NT2/D1 (cell line): ENCODE data around the gene UQCR11.

Experiments used
- DNase-seq: peaks from one replicate; pipeline ENCODE4 v3.0.0-alpha.2; 2011; ENCODE audit warnings: low read depth, low spot score
- H3K27me3 ChIP-seq: 2 replicates; pipeline ENCODE4 v1.6.0; 2011; ENCODE audit warnings: mild to moderate bottlenecking; ENCODE audit not compliant: insufficient read length, insufficient read depth
- H3K36me3 ChIP-seq: 2 replicates; pipeline ENCODE4 v1.6.1; 2011; ENCODE audit warnings: mild to moderate bottlenecking, low read length, mixed read lengths; ENCODE audit not compliant: insufficient read depth, insufficient read length
- H3K4me1 ChIP-seq: 2 replicates; pipeline ENCODE4 v1.5.1; 2011; ENCODE audit not compliant: insufficient read depth, insufficient read length
- H3K4me3 ChIP-seq: 2 replicates; pipeline ENCODE4 v1.5.1; 2011; ENCODE audit warnings: low read depth; ENCODE audit not compliant: insufficient read length
- H3K9ac ChIP-seq: 2 replicates; pipeline ENCODE4 v1.6.0; 2011; ENCODE audit warnings: low read depth; ENCODE audit not compliant: insufficient read length
- H3K9me3 ChIP-seq: 2 replicates; pipeline ENCODE4 v1.5.1; 2011; ENCODE audit warnings: mild to moderate bottlenecking, low read length; ENCODE audit not compliant: insufficient read depth
- SUZ12 ChIP-seq: IDR thresholded peaks from 2 replicates; pipeline ENCODE4 v1.6.1; 2011; ENCODE audit not compliant: insufficient read length, insufficient read depth; ENCODE audit errors: extremely low read depth
- YY1 ChIP-seq: IDR thresholded peaks from 2 replicates; pipeline ENCODE4 v1.6.1; 2011; ENCODE audit not compliant: insufficient read length, insufficient read depth
- ZNF274 ChIP-seq: IDR thresholded peaks from 2 replicates; pipeline ENCODE4 v1.6.1; 2011; ENCODE audit warnings: mild to moderate bottlenecking, low read depth, low read length

UQCR11 gene

DNA sequence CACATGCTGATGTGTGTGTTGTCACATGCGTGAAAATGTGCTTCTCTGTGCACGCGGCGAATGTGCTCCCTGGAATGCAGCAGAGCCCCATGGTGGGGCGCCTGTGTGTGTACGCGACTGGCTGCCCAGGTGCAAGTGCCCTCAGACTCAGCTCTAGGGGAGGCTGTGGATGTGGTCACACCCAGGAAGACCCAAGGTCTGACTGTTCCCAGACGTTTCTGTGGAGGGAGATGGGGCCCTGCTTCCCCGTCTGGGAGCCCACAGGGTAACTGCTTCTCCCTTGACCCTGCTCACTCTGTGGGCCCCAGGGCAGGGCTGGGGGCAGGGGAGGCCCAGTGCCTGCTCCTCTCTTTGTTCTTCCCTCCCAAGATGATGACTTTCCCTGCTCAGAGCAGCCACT lies 7.9 kb upstream of the UQCR11 start:
- Histone ChIP-seq H3K27me3 (no peaks in the 10 kb centered on the region), H3K4me1 (peaks cover 37% of the 10 kb centered on the region), H3K9ac (no peak overlapping the region), H3K4me3 (no peak overlapping the region), H3K9me3 (peaks cover 18% of the 10 kb centered on the region; the same call in 1 of the 2 replicates), H3K36me3 (peaks cover 90% of the 10 kb centered on the region)
- DNase-seq = no peak
- TF ChIP-seq SUZ12 = no peak
- TF ChIP-seq YY1 = no peak
- no peak for TF ChIP-seq ZNF274

DNA sequence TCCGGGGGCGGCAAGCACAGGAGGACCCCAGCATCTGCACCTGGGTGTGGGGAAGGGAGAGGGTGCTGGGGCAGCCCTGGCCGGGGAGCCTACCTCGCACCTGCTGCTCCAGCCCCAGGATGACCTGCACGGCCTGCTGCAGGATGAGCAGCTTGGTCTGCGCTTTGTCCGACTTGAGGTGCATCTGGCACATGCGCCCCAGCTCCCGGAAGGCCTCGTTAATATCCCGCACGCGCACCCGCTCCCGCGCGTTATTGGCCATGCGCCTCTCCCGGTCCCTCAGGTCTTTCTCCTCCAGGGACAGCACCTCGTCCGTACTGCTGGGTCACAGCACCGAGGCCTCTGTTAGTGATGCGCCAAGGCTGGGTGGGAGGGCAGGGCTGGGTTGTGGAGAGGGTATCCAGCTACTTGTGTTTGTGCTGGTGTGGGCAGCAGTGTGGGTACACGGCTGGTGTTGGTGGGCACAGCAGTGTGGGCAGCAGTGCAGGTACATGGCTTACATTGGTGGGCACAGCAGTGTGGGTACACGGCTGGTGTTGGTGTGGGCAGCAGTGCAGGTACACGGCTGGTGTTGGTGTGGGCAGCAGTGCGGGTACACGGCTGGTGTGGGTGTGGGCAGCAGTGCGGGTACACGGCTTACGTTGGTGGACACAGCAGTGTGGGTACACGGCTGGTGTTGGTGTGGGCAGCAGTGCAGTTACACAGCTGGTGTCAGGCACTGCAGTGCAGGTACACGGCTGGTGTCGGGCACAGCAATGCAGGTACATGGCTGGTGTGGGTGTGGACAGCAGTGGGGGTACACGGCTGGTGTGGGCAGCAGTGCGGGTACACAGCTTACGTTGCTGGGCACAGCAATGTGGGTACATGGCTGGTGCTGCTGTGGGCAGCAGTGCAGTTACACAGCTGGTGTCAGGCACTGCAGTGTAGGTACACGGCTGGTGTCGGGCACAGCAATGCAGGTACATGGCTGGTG lies 7.1 kb upstream of the UQCR11 start:
- peaks cover 83% of the 10 kb centered on the region for H3K36me3 ChIP-seq
- no peaks in the 10 kb centered on the region for H3K27me3 ChIP-seq
- TF ChIP-seq ZNF274 = no peak
- no peak for TF ChIP-seq SUZ12
- no peak for TF ChIP-seq YY1
- no peak overlapping the region for H3K9ac ChIP-seq
- peaks cover 37% of the 10 kb centered on the region for H3K4me1 ChIP-seq
- H3K4me3 ChIP-seq = no peak overlapping the region
- H3K9me3 ChIP-seq = peaks cover 15% of the 10 kb centered on the region; the same call in 1 of the 2 replicates
- DNase-seq = no peak

DNA sequence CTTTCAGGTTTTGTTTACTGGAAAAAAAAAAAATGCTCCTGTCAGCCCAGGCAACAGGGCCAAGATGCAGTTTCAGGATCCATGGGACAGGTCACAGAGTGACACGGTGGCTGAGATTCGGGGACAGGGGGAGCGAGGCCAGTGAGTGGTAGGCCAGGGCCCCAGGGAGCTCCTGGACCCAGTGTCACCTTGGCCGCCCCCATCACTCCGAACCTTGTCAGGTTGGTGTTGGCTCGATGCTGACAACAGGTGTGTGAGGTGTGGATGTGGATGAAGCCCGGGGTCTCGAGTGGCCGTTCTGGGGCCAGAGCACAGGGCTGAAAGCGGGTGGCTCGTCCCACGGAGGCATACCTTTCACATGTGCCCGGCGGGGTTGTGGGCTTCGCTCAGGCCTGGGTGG lies 6.1 kb upstream of the UQCR11 start:
- Histone ChIP-seq H3K36me3 (peaks cover 72% of the 10 kb centered on the region), H3K27me3 (no peaks in the 10 kb centered on the region), H3K4me3 (no peak overlapping the region), H3K9me3 (peaks cover 7% of the 10 kb centered on the region; the same call in 1 of the 2 replicates), H3K9ac (peak overlapping the region; percentile 21), H3K4me1 (peaks cover 37% of the 10 kb centered on the region)
- no peak for DNase-seq
- no peak for TF ChIP-seq SUZ12
- TF ChIP-seq YY1 = no peak
- TF ChIP-seq ZNF274 = no peak

DNA sequence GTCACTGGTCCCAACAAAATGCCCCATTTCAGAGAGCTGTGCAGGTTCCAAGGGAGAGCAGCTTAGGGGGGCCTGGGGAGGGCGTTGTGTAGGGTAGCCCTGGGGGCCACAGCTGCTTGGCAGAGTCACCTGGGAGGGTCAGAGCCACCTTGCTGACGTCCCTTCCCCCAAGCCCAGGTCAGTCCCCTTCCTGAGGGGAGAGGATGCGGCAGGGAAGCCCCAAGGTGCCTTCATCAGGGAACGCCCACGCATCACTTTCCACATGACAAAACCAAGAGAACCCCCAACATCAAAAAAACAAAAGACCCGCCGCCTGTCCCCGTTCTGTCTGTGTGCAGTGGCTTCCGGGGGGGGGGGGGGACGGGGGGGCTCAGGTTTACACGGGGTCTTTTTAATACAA lies 5.3 kb upstream of the UQCR11 start:
- H3K27me3 ChIP-seq = no peaks in the 10 kb centered on the region
- H3K9ac ChIP-seq = no peak overlapping the region
- TF ChIP-seq SUZ12 (no peak), ZNF274 (no peak), YY1 (no peak)
- no peak for DNase-seq
- no peak overlapping the region for H3K4me3 ChIP-seq
- H3K36me3 ChIP-seq = peaks cover 66% of the 10 kb centered on the region
- 0 out of 2 replicates have a peak, but pooled peaks cover under 1% of the 10 kb centered on the region for H3K9me3 ChIP-seq
- peaks cover 37% of the 10 kb centered on the region for H3K4me1 ChIP-seq

DNA sequence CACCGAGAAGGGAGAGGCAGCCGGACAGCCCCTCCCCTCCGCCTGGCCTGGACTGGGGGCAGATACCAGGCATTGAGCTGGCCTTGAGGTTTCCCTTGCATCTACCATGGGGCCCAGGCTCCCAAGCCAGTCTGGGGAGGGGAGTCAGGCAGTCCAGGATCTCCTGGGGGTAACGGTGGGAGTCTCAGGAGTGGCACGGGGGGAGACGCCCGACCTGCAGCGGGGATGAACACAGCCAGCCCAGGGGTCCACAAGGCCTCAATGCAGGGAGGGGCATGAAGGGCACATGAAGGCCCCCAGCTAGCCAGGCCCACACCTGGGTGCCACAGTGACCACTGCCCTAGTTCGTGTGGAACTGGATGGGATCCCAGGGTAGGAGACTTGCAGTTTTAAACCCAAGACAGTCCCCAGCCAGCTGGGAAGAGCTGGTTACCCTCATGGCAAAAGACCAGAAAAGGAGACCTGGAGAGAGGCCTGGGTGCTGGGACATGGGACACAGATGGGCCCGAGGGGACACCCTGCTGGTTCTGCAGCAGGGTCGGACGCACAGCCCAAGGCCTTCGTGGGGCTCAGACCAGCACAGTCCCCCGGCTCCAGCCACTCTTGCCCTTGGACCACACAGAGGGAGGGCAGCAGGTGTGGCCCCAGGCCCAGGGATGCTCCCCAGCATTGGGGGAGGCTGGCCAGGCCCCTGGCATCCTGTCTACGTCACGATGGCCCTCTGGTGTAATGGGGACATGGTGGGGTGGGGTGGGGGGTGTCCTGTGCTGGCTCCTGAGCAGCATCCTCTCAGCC lies 4.6 kb upstream of the UQCR11 start:
- H3K4me1 ChIP-seq = peaks cover 34% of the 10 kb centered on the region
- peaks cover 59% of the 10 kb centered on the region for H3K36me3 ChIP-seq
- TF ChIP-seq YY1 (no peak), ZNF274 (no peak), SUZ12 (no peak)
- no peak for DNase-seq
- H3K9ac ChIP-seq = peak overlapping the region; percentile 58
- no peak overlapping the region for H3K4me3 ChIP-seq
- no peaks in the 10 kb centered on the region for H3K9me3 ChIP-seq
- H3K27me3 ChIP-seq = no peaks in the 10 kb centered on the region

DNA sequence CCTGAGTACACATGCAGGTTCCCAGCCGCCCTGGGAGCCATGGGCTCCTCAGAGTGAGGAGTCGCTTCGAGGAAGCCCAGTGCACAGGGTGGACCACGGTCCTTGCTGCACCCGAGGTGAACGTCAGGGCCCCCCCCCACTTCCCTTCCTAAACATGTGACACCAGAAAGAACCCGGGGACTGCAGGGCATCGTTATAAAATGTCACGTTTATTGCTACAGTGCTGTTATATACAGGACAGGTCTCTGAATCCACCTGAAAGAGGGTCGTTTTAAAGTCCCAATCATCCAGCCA lies 3.8 kb upstream of the UQCR11 start:
- Histone ChIP-seq H3K4me1 (peaks cover 31% of the 10 kb centered on the region), H3K4me3 (no peak overlapping the region), H3K36me3 (peaks cover 51% of the 10 kb centered on the region), H3K27me3 (no peaks in the 10 kb centered on the region), H3K9ac (no peak overlapping the region), H3K9me3 (no peaks in the 10 kb centered on the region)
- TF ChIP-seq YY1 (no peak), SUZ12 (no peak), ZNF274 (no peak)
- DNase-seq = no peak
